HL-60 (cell line): Measurements from ENCODE around the gene CREB3L1.

Source experiments
- CTCF ChIP-seq: IDR thresholded peaks from one replicate; pipeline ENCODE4 v1.5.1; 2011; ENCODE audit warnings: low read length, control low read depth, inconsistent platforms; ENCODE audit not compliant: insufficient read depth
- REST ChIP-seq: IDR thresholded peaks from 2 replicates; pipeline ENCODE4 v1.6.1; 2012; ENCODE audit warnings: low read depth; ENCODE audit not compliant: insufficient replicate concordance

DNA sequence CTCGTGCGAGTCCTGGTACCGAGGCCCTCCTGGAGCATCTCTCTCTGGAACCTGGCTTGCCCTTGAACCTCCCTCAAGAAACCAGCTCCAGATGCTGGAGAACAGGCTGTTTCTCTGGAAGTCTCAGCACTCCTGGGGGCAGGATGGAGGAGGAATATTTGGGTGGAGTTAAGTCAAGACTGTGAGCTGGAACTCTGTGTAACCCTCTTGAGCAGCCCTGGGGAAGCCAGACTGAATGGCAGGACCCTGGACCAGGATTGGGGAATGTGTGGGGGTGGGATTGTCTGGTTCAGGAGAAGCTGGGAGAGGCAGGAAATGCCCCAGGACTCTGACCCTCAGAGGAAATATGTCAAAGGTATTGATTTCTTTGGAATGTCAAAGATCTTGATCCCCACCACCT is 7.7 kb downstream of the CREB3L1 start:
- TF ChIP-seq CTCF (no peak), REST (no peak)
